ENCODE data around the gene BRME1.
"Not testable (repeated sequence)": the region's sequence is repeated elsewhere in the genome, so short reads cannot be mapped to it uniquely, and the experiment has no call there.

Gene BRME1

DNA sequence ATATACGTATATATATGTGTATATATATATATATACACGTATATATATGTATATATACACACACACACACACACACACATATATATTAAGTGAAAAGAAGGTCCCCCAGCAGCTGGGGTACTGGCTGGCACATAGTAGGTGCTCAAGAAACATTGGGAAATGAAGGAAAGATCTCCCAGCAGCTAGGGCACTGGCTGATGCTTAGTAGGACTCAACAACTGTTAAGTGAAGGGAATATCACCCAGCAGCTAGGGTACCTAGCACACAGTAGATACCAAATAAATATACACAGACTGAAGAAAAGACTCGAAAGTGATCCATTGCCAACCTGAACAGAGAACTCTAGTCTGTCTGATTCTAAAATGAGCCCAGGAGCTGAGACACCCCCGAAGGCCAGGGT is 20.1 kb upstream of the BRME1 start:
- DNase-seq, result no peak

DNA sequence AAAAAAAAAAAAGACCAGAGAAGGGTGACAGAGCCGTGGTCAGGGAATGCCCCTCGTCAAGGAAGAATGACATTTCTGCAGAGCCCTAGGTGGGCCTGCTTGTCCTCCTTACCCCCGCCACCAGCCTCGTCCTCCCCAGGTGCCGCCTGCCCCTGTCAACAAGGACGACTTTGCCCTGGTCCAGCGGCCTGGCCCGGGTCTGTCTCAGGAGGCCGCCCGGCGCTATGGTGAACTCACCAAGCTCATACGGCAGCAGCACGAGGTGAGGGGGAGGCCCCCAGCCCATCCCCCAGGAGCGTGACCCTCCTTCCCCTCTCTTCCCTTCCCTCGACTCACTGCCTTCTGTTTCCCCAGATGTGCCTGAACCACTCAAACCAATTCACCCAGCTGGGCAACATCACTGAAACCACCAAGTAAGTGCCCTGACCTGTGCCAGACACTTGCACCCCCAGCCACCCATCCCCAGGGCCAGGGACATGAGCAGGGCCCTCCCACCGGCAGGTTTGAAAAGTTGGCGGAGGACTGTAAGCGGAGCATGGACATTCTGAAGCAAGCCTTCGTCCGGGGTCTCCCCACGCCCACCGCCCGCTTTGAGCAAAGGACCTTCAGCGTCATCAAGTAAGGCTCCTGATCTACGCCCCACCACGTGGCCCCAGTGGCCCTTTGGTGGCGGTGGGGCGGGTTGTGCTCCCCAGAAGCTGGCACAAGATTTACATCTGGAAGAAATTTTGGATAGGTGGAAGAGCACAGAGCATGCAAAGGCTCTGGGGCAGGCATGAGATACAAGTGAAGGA is 17.5 kb upstream of the BRME1 start:
- no peak for DNase-seq

DNA sequence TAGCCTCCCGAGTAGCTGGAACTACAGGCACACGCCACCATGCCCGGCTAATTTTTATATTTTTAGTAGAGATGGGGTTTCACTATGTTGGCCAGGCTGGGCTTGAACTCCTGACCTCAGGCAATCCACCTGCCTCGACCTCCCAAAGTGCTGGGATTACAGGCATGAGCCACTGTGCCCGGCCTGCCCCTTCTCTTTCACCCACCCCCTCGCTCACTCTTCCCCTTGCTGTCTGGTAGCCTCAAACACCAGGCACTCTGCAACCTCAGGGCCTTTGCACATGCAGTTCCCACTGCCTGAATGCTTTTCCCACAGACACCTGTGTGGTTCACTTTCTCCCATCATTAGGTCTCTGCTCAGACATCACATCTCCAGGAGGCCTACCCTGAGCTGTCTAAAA is 16.2 kb upstream of the BRME1 start:
- not testable (repeated sequence) for DNase-seq

DNA sequence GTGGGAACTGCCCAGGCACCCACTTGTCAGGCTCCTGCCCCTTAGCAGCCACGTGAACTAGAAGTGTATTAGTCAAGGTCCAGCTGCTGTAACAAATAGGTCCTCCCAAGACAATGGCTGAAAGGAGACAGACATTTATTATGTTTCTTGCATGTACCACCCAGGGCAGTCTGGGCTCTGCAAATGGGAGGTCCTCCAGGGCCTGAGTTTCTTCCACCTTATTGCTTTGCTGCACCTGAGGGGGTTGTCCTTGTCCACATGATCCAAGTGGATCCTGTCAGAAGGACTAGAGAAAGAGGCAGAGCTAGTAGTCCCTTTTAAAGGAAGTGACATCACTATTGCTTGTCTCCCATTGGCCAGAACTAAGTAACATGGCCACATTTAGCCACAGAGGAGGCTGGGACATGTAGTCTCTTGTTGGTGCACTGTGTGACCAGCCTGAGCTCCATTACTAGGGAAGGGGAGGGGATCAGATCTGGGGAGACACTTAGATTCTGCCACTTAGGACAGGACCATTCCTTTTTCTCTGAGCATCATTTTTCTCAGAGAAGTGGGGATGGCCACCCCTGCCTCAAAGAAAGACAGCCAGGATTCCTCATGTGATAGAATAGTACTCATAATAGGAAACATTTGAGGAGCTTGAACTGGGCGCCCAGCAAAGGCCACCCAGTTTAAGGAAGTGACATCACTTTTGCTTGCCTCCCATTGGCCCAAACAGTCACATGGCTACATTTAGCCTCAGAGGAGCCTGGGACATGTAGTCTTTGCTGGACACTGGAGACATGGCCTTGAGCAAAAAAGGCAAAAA is 15.2 kb upstream of the BRME1 start:
- DNase-seq, result peak in 1 of 2 donors; percentile 15

DNA sequence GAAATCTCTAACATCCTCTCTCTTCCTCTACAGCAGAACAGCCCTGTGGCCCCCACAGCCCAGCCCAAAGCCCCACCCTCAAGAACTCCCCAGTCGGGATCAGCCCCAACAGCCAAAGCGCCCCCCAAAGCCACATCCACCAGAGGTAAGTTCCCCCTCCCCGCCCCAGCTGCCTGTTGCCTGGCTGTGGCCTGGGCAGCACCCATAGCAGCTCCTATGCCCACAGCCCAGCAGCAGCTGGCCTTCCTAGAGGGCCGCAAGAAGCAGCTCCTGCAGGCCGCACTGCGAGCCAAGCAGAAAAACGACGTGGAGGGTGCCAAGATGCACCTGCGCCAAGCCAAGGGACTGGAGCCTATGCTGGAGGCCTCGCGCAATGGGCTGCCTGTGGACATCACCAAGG is 14.6 kb upstream of the BRME1 start:
- no peak for DNase-seq

DNA sequence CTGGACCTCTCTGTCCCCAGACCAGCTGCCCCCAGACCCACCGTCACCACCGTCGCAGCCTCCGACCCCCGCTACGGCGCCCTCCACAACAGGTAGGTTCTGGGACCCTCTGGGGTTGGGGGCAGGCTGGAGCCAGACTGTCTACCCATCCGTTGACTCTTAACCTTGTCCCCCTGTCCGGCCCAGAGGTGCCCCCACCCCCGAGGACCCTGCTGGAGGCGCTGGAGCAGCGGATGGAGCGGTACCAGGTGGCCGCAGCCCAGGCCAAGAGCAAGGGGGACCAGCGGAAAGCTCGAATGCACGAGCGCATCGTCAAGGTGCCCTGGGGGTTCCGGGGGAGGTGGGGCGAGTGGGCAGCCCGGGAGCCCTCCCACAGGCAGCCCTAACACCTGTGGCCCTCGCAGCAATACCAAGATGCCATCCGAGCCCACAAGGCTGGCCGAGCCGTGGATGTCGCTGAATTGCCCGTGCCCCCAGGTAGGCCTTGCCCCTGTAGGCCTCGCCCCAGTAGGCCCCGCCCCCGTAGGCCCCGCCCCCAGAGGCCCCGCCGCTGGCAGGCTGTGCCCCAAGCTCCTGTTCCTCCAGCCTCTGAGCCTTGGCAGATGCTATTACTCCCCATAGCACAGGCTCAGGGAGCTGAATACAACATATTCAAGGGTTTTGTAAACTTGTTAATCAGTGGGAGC is 13.0 kb upstream of the BRME1 start:
- DNase-seq, result no peak

DNA sequence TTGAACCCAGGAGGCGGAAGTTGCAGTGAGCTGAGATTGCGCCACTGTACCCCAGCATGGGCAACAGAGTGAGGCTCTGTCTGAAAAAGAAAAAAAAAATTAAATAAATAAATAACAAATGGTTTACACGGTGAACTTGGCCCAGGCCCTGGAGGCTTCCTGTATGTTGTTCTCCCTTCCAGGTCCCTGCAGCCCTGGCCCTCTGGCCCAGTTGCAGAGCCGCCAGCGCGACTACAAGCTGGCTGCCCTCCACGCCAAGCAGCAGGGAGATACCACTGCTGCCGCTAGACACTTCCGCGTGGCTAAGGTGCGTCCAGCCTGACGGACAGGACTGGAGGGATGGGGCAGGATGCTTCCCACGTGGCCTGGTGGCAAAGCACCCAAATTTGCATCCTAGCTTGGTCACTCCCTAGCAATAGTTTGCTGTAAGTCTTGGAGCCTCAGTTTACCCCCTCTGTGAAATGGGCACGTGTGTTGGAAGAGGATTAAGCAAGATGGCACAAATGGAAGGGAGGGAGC is 12.0 kb upstream of the BRME1 start:
- DNase-seq, result no peak

DNA sequence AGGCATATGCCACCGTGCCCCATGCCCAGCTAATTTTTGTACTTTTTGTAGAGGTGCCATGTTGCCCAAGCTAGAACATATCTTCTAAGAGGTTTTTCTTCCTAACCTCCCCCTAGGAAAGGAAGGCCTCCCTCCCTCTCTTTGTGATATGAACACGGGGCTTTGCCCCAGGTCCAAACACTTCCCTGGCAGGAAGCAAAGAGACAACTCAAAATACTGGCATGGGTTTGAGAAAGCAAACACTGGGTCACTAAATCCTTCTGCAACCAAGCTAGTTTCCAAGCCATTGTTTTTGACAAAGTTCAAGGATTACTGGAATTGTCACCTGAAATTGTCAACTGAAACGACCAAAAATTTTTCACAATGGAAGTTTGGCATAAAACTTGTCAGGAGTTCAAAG is 8.9 kb upstream of the BRME1 start:
- DNase-seq, result no peak

DNA sequence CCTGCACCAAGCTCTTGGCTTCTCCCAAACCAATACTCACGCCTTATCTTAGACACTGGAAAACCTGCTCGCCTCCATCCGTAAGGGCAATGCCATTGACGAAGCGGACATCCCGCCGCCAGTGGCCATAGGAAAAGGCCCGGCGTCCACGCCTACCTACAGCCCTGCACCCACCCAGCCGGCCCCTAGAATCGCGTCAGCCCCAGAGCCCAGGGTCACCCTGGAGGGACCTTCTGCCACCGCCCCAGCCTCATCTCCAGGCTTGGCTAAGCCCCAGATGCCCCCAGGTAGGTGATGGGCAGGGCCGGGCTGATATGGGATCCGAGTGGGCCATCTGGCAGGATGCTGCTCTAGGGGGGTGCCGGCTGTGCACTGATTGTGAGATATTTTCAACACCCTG is 7.4 kb upstream of the BRME1 start:
- DNase-seq, result no peak

DNA sequence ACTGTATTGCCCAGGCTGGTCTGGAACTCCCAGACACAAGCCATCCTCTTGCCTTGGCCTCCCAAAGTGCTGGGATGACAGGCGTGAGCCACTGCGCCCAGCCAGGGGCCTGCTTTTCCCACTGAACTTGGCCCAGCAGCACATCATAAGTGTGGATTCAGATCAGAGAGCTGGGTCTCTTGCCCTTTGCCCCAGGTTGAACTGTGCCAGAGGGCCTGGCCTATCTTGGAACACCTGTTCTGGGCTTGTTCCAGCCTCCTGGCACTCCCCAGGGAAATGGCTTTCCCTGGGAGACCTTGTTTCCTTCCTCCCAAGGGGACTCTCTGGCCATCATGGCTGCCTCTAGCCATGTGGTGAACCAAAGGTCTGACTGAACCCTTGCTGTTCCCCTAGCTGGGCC is 3.5 kb upstream of the BRME1 start:
- no peak for DNase-seq

DNA sequence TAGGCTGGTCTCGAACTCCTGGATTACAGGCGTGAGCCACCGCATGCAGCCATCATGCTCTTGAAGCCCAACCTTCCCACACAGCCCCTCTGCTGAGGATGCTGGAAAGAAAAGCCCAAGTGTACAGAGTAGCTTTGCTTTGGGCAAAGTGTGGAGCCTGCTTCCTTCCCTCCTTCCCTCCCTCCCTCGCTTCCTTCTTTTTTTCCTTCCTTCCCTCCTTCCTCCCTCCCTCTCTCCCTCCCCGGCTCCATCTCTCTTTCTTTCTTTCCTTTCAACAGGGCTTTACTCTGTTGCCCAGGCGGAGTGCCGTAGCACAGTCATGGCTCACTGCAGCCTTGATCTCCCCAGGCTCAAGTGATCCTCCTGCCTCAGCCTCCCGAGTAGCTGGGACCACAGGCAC is 2.8 kb upstream of the BRME1 start:
- no peak for DNase-seq

DNA sequence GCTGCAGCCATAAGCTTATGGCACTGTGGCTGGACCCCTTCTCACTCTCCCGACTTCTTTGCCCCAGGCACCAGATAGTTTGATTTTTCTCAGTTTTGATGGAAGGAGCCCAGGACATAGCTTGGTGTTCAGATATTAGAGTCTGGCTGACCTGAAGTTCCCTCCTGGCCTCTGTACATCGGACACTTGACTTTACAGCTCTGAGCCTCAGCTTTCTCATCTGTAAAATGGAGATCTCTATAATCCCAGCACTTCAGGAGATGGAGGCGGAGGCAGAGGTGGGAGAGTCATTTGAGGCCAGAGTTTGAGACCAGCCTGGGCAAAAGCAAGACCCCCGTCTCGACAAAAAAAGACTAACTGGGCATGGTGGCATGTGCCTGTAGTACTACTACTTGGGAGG is 993 bp upstream of the BRME1 start:
- DNase-seq, result no peak

DNA sequence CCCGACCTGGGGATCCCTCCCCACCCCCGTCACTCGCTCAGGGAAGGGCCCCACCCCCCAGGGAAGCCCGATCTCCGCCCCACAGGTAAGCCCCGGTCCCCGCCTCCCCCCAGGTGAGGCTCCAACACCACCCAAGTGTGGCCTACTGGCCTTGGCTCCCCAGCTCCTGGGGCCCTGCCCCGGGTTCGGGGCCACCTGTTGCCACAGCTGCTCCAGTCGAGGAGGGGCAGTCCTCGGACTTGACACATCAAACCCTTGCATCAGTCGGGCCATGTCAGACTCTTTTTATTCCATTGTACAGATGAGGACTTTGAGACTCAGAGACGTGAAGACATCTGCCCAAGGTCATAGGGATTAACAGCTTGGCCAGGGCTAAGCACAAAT is 596 bp upstream of the BRME1 start:
- DNase-seq, result no peak

DNA sequence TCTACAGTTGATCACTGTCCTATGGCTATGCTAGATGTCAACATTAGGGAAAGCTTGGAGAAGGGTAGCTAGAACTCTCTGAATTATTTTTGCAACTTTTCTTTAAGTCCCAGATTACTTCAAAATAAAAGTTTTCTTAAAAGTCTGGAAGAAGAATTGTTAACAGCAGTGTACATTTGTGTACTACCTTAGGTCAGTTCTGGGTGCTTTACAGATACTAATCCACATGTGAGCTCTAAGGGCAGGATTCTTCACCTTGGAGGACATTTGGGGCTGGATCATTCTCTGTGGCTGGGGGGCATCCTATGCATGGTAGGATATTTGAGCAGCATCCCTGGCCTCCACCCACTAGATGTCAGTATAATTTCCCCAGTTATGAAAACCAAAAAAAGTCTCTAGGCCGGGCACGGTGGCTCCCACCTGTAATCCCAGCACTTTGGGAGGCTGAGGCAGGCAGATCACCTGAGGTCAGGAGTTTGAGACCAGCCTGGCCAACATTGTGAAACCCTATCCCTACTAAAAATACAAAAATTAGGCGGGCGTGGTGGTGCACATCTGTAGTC is 2.8 kb downstream of the BRME1 start:
- no peak for DNase-seq

DNA sequence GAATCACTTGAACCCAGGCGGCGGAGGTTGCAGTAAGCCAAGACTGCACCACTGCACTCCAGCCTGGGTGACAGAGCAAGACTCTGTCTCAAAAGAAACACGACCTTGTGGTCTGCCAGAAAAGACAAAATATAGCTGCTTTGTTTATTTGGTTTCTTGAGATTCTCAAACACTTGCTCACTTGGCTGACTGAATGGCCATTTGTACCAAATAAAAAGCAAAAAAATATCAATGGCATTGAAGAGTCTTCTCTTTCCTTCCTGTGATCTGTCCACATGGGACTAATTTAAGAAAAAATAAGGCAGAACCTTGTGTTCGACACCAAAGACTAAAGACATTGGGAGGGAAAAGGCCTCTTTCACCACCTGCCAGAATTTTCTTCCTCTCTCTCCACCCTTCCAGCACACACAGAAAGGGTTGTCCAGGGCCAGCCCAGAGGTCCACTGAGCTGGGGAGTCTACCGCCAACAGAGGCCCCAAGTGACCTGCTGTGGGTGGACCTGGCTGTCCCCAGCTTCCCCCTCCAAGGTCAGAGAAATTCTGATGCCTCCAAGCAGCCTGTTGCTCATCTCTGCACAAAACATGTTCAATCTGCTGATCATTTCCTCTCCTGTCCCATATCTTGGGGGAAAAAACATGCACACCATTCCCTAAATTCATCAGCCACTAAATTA is 5.9 kb downstream of the BRME1 start:
- no peak for DNase-seq

DNA sequence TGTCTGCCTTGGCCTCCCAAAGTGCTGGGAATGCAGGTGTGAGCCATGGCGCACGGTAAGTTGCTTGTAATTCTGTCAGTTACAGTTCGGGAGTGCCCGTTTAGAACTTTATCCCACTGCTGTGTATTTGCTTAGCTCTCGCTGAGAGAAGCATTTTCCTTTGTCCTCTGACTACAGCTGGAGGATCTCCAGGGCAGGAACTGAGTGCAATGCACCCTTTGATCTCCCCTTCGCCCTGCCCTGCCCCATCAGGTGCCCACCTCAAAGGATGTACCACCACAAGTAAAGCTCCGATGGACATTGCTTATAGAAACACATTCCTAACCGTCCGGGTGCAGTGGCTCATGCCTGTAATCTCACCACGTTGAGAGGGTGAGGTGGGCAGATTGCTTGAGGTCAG is 6.5 kb downstream of the BRME1 start:
- no peak for DNase-seq

DNA sequence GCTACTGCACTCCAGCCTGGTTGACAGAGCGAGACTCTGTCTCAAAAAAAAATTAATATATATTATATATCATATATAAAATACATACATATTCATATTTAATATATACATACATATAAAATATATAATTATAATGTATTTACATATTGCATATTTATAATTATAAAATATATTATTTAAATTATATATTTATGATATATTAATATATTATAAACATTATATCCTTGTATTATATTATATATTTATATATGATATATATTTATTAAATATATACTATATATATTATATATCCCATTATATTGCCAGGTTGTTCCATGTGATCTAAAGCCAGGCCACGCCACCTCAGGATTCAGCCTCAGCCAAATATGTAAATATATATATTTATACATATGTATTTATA is 9.7 kb downstream of the BRME1 start:
- DNase-seq, result no peak

DNA sequence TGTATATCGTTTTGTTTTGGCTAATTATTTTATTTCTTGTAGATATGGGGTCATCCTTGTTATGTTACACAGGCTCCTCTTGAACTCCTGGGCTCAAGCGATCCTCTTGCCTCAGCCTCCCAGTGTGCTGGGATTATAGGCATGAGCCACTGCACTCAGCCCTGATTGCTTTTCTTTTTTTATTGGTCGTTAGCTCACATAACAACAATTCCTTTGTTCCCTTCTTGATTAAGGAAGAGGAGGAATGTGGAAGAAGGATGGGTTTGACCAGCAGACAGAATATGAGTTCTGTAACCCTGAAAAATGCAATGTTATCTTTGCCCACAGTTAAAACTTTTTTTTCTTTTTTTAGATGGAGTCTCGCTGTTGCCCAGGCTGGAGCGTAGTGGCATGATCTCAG is 11.4 kb downstream of the BRME1 start:
- no peak for DNase-seq

DNA sequence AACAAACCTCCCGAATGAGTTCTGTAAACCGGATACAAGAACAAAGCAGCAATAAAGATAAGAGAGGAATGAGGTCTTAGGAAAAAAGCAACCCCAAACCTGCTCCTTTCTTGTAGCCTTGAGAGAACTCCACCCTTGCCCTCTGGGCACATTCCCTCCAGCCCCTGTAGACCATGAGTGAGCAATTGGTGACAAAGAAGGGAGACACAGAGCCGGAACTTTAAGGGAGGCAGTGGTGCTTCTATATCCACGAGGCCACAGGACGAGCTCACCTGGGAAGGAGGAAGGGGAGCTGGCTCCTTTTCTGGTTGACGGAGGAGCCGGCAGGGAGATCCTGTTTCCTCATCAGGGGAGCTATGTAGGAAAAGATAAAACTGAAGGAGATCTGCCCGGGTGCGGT is 13.0 kb downstream of the BRME1 start:
- DNase-seq, result no peak

DNA sequence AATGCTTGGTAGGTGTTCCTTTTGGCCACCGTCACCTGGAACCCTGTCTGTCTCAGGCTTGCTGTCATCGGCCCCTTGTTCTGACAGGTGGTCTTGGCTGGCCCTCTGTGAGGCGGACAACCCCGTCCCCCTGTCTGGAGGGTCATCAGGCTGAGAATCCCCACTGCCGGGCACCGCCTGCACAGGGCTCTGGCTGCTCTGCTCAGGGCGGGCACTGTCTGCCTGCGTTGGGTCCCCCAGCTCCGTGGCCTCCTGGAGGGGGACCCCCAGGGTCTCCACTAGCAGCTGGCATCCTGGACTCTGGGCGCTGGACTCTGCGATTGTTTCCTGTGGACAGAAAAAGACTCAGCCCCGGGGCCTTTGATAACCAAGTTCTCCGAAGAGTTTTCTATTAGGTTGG is 15.8 kb downstream of the BRME1 start:
- no peak for DNase-seq

DNA sequence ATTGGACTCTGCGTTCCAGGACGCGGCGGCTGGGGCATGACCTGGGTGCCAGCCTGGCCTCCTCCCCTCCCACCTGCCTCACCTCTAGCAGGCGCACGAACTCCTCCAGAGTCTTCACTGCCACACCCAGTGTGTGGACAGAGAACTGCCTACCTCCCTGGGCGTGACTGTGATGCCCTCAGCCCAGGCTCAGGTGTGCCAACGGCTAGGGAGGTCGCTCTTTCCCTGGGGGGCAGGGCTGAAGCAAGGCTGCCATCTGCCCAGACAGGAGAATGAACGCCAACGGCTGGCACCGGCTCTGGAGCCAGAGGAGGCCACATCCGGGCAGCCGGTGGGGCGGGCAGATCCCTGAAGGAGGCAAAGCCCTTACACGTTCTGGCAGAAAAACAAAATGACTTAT is 17.6 kb downstream of the BRME1 start:
- DNase-seq, result no peak

DNA sequence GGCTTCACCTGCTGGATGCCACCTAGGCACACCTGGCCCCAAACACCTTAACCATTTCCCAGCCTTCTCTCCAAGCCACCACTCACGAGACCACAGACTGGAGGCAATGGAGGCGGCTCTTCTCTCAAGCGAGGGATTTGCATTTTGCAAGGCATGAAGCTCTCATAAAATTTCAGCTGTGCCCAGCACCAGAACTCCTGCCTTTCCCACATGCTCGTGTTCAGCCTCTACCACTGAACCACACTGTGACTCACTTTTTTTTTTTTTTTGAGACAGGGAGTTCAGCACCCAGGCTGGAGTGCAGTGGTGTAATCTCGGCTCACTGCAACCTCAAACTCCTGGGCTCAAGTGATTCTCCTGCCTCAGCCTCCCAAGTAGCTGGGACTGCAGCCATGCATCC is 18.4 kb downstream of the BRME1 start:
- DNase-seq, result no peak

DNA sequence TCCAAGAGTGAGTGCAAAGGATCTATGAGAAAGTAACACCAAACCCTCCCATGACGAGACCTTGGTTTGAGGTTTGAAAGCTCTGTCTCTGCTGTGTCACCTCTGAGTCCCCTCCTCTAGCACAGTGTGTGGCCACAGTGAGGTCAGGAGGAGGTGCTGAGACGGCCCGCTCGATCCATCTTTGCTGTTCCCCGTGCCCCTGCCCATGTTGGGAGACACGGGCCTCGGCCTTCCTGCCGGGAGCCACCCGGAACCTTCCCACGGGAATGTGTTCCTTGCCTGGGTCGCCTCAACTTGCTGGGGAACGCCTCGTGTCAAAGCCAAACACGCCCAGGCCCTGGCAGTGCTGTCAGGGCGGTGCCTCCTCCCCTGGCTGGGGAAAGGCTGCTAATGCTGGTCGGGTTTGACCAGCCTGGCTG is 18.9 kb downstream of the BRME1 start:
- no peak for DNase-seq
